AG08396 (cell line): ENCODE results near the gene RSRC2.
A peak's percentile ranks its signal among the peaks of the same experiment; 100 is the strongest.
"Not testable (repeated sequence)": the region's sequence is repeated elsewhere in the genome, so short reads cannot be mapped to it uniquely, and the experiment has no call there.

Experiments
- DNase-seq: peaks from one replicate; pipeline ENCODE4 v3.0.0; 2012; ENCODE audit warnings: low spot score, mixed read lengths

Gene RSRC2

GRCh38 chr12:122484385-122484784 is 42.4 kb downstream of the RSRC2 start:
- not testable (repeated sequence) for DNase-seq

- DNase-seq, result no peak
Observed at GRCh38 chr12:122483969-122484368, 42.8 kb downstream of the RSRC2 start.

- DNase-seq, result no peak
Observed at GRCh38 chr12:122481861-122482260, 44.9 kb downstream of the RSRC2 start.

- DNase-seq, result no peak
Observed at GRCh38 chr12:122480753-122481152, 46.0 kb downstream of the RSRC2 start.

GRCh38 chr12:122474324-122474716 is 52.4 kb downstream of the RSRC2 start:
- DNase-seq, result no peak

GRCh38 chr12:122473543-122474323 is 53.0 kb downstream of the RSRC2 start:
- no peak for DNase-seq

- DNase-seq, result peak; percentile 29
Observed at GRCh38 chr12:122471324-122472226, 55.2 kb downstream of the RSRC2 start.

- DNase-seq, result not testable (repeated sequence)
Observed at GRCh38 chr12:122470576-122470975, 56.2 kb downstream of the RSRC2 start.

- DNase-seq, result not testable (repeated sequence)
Observed at GRCh38 chr12:122469856-122470255, 56.9 kb downstream of the RSRC2 start.

- no peak for DNase-seq
Observed at GRCh38 chr12:122467983-122468382, 58.8 kb downstream of the RSRC2 start.

- peak; percentile 88 for DNase-seq
Observed at GRCh38 chr12:122464317-122465042, 62.3 kb downstream of the RSRC2 start.

GRCh38 chr12:122460641-122461040 is 66.1 kb downstream of the RSRC2 start:
- DNase-seq, result no peak

- no peak for DNase-seq
Observed at GRCh38 chr12:122460061-122460460, 66.7 kb downstream of the RSRC2 start.

- DNase-seq, result no peak
Observed at GRCh38 chr12:122459211-122459610, 67.5 kb downstream of the RSRC2 start.

GRCh38 chr12:122458105-122459035 is 68.4 kb downstream of the RSRC2 start:
- no peak for DNase-seq

- DNase-seq, result no peak
Observed at GRCh38 chr12:122457627-122458026, 69.1 kb downstream of the RSRC2 start.

GRCh38 chr12:122454739-122455138 is 72.0 kb downstream of the RSRC2 start:
- DNase-seq, result no peak

- DNase-seq, result no peak
Observed at GRCh38 chr12:122454250-122454721, 72.5 kb downstream of the RSRC2 start.
